Measurements from ENCODE around the gene SLIT3. TPM values are rescaled to one million over a fixed set of nuclear protein-coding genes. Genes with fewer than 3 reads are reported as not detected.

The SLIT3 gene
- total and polyA plus RNA-seq, 4 donors: 4.6 to 48.5 (median 19.8) TPM

- H3K9me3 ChIP-seq (ENCODE audit: control insufficient read depth in 4 of 4, insufficient read depth in 3 of 4, low read length in 3 of 4): no peaks in the 10 kb centered on the region
- peaks cover 0 to 8% (median 0%) of the 10 kb centered on the region in 5 donors for H3K4me1 ChIP-seq (ENCODE audit: control insufficient read depth in 5 of 5, insufficient read depth in 5 of 5, low read length in 5 of 5)
- TF ChIP-seq, protein P1, sequence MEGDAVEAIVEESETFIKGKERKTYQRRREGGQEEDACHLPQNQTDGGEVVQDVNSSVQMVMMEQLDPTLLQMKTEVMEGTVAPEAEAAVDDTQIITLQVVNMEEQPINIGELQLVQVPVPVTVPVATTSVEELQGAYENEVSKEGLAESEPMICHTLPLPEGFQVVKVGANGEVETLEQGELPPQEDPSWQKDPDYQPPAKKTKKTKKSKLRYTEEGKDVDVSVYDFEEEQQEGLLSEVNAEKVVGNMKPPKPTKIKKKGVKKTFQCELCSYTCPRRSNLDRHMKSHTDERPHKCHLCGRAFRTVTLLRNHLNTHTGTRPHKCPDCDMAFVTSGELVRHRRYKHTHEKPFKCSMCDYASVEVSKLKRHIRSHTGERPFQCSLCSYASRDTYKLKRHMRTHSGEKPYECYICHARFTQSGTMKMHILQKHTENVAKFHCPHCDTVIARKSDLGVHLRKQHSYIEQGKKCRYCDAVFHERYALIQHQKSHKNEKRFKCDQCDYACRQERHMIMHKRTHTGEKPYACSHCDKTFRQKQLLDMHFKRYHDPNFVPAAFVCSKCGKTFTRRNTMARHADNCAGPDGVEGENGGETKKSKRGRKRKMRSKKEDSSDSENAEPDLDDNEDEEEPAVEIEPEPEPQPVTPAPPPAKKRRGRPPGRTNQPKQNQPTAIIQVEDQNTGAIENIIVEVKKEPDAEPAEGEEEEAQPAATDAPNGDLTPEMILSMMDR (IDR thresholded peaks at IDR 0.05; ENCODE audit: control extremely low read depth, extremely low read depth): peak; percentile 72
- no peak overlapping the region for H3K27ac ChIP-seq (ENCODE audit: low read depth in 1 of 2, low read length in 1 of 2)
- WGBS, 2 donors: 11 to 18% methylated on average over 9 of the region's 9 CpGs
- no peaks in the 10 kb centered on the region for H3K27me3 ChIP-seq (ENCODE audit: control insufficient read depth in 3 of 3, insufficient read depth in 3 of 3, low read length in 2 of 3)
- no peak overlapping the region for H3K9ac ChIP-seq (ENCODE audit: insufficient read depth in 1 of 2, low read length in 2 of 2)
- peaks cover 0 to 6% (median 3%) of the 10 kb centered on the region in 4 donors for H3K36me3 ChIP-seq (ENCODE audit: control insufficient read depth in 4 of 4, insufficient read depth in 4 of 4, low read length in 4 of 4)
- H3K4me3 ChIP-seq: no peak overlapping the region
- ATAC-seq (ENCODE audit: insufficient read depth, low FRiP score) (no peak), DNase-seq (peak; percentile 85 to 88 (median 86))
Observed at GRCh38 chr5:168679515-168679920, 621.4 kb downstream of the SLIT3 start.

GRCh38 chr5:168676501-168676900, 624.4 kb downstream of the SLIT3 start:
- Histone ChIP-seq H3K4me1 (ENCODE audit: control insufficient read depth in 5 of 5, insufficient read depth in 5 of 5, low read length in 5 of 5) (peaks cover 0 to 3% (median 0%) of the 10 kb centered on the region in 5 donors), H3K27me3 (ENCODE audit: control insufficient read depth in 3 of 3, insufficient read depth in 3 of 3, low read length in 2 of 3) (no peaks in the 10 kb centered on the region), H3K9me3 (ENCODE audit: control insufficient read depth in 4 of 4, insufficient read depth in 3 of 4, low read length in 3 of 4) (no peaks in the 10 kb centered on the region), H3K9ac (ENCODE audit: insufficient read depth in 1 of 2, low read length in 2 of 2) (no peak overlapping the region), H3K27ac (ENCODE audit: low read depth in 1 of 2, low read length in 1 of 2) (no peak overlapping the region), H3K4me3 (no peak overlapping the region), H3K36me3 (ENCODE audit: control insufficient read depth in 4 of 4, insufficient read depth in 4 of 4, low read length in 4 of 4) (peaks cover 0 to 12% (median 3%) of the 10 kb centered on the region in 4 donors)
- DNase-seq: no peak
- 73 to 77% methylated on average over 4 of the region's 4 CpGs for WGBS, 2 donors
- TF ChIP-seq, protein P1 (IDR thresholded peaks at IDR 0.05; ENCODE audit: control extremely low read depth, extremely low read depth): no peak
- ATAC-seq (ENCODE audit: insufficient read depth, low FRiP score): no peak

DNA sequence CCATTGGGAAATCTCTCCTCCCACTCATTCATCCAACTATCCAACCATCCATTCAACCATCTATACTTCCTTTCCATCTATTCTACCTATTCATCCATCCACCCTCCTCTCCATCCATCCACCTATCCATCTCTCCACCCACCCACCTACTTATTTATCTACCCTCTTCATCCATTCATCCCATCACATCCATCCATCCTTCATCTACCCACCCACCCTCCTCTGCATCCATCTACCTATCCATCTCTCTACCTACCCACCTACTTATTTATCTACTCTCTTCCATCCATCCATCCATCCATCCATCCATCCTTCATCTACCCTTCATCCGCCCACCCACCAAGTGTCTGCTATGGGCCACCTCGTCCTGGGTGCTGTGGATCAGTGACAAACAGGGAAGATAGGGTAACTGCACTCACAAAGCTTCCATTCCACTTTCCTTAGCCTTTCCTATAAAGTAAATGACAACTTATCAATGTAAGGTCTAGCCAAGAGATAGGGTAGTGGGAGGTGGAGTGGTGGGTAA, 625.0 kb downstream of the SLIT3 start:
- Histone ChIP-seq H3K27ac (ENCODE audit: low read depth in 1 of 2, low read length in 1 of 2) (no peak overlapping the region), H3K27me3 (ENCODE audit: control insufficient read depth in 3 of 3, insufficient read depth in 3 of 3, low read length in 2 of 3) (no peaks in the 10 kb centered on the region), H3K36me3 (ENCODE audit: control insufficient read depth in 4 of 4, insufficient read depth in 4 of 4, low read length in 4 of 4) (peaks cover 0 to 12% (median 3%) of the 10 kb centered on the region in 4 donors), H3K9me3 (ENCODE audit: control insufficient read depth in 4 of 4, insufficient read depth in 3 of 4, low read length in 3 of 4) (no peaks in the 10 kb centered on the region), H3K4me1 (ENCODE audit: control insufficient read depth in 5 of 5, insufficient read depth in 5 of 5, low read length in 5 of 5) (peaks cover 0 to 3% (median 0%) of the 10 kb centered on the region in 5 donors), H3K9ac (ENCODE audit: insufficient read depth in 1 of 2, low read length in 2 of 2) (no peak overlapping the region), H3K4me3 (no peak overlapping the region)
- DNase-seq (no peak), ATAC-seq (ENCODE audit: insufficient read depth, low FRiP score) (no peak)
- TF ChIP-seq, protein P1 (IDR thresholded peaks at IDR 0.05; ENCODE audit: control extremely low read depth, extremely low read depth): no peak
- WGBS, 2 donors: 91 to 92% methylated on average over 2 of the region's 2 CpGs
